ENCODE measurements around the gene MST1R. TPM values are rescaled to one million over a fixed set of nuclear protein-coding genes. Genes with fewer than 3 reads are reported as not detected.
"Not testable (repeated sequence)": the region's sequence is repeated elsewhere in the genome, so short reads cannot be mapped to it uniquely, and the experiment has no call there.

The MST1R gene
- polyA plus RNA-seq, 1 donor (not counting 4 experiments of a cell fraction or from before 2014, with no cell fraction given): 106 TPM

DNA sequence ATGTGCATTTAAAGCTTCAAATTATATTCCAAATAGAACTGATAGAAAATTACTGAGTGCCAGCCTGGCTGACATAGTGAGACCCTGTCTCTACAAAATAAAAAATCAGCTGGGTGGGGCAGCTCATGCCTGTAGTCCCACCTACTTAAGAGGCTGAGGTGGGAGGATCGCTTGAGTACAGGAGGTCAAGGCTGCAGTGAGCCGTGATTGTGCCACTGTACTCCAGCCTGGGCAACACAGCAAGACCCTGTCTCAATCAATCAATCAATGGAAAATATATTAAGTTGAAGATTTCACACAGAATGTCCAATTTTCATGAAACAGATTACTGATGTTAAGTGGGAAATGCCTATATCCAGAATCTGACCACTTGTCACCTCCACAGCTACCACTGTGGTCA is 21.8 kb upstream of the MST1R start:
- DNase-seq (ENCODE audit: low read depth, low spot score) (no peak), FAIRE-seq (no peak)
- Histone ChIP-seq H3K4me1 (ENCODE audit: control insufficient read depth, extremely low read depth, insufficient read depth, low read length) (peaks cover 25% of the 10 kb centered on the region), H3K9ac (ENCODE audit: control insufficient read depth, extremely low read depth, insufficient read depth, low read length) (no peak overlapping the region), H3K79me2 (ENCODE audit: control insufficient read depth, insufficient read depth, low read length) (peaks cover 21% of the 10 kb centered on the region), H3K4me2 (ENCODE audit: control insufficient read depth, extremely low read depth, insufficient read depth, low read depth, low read length) (no peak overlapping the region), H3K27ac (ENCODE audit: control insufficient read depth, insufficient read depth, low read length) (no peak overlapping the region), H3K4me3 (ENCODE audit: control insufficient read depth in 2 of 3, extremely low read depth in 1 of 3, insufficient read depth in 2 of 3, low read depth in 1 of 3, low read length in 3 of 3) (no peak overlapping the region), H2AFZ (ENCODE audit: control insufficient read depth, low read length) (no peak overlapping the region), H3K27me3 (ENCODE audit: control insufficient read depth, extremely low read depth, insufficient read depth, low read length) (no peaks in the 10 kb centered on the region), H3K9me3 (ENCODE audit: control insufficient read depth, low read depth, low read length) (no peaks in the 10 kb centered on the region), H3K9me1 (ENCODE audit: control insufficient read depth, extremely low read depth, insufficient read depth, low read length) (peaks cover 3% of the 10 kb centered on the region), H3K36me3 (ENCODE audit: control insufficient read depth in 2 of 2, extremely low read depth in 1 of 2, insufficient read depth in 2 of 2, low read length in 2 of 2) (peaks cover 0 to 4% of the 10 kb centered on the region in 2 experiments), H4K20me1 (ENCODE audit: control insufficient read depth, extremely low read depth, insufficient read depth, low read length) (no peaks in the 10 kb centered on the region)
- TF ChIP-seq CTCF (optimal IDR thresholded peaks at IDR 0.05 in 1 of 3, IDR thresholded peaks at IDR 0.05 in 1 of 3, conservative IDR thresholded peaks at IDR 0.05 in 1 of 3; ENCODE audit: extremely low read depth in 1 of 3, insufficient read depth in 2 of 3, low read length in 3 of 3) (no peak), EZH2 (IDR thresholded peaks at IDR 0.05; ENCODE audit: low read length) (no peak)
- dilution Hi-C loops (cut with MboI; ENCODE audit: extremely low pct_ligation_motif_present, low sequenced_read_pairs): no loop called here

DNA sequence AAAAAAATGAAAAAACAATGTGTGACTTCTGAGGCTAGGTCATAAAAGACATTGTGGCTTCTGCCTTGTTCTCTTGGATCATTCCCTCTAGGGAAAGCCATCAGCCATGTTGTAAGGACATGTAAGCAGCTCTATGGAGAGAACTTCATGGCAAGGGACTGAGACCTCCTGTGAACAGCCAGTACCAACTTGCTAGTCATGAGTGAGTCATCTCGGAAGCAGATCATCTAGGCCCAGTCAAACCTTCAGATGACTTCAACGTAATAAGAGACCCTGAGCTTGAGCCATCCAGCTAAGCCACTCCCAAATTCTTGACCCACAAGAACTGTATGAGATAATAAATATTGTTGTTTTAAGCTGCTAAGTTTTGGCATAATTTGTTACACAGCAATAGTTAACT is 21.0 kb upstream of the MST1R start:
- DNase-seq (ENCODE audit: low read depth, low spot score): no peak
- Histone ChIP-seq H3K4me2 (ENCODE audit: control insufficient read depth, extremely low read depth, insufficient read depth, low read depth, low read length) (peak overlapping the region; percentile 74), H3K36me3 (ENCODE audit: control insufficient read depth in 2 of 2, extremely low read depth in 1 of 2, insufficient read depth in 2 of 2, low read length in 2 of 2) (peaks cover 0 to 5% of the 10 kb centered on the region in 2 experiments), H2AFZ (ENCODE audit: control insufficient read depth, low read length) (no peak overlapping the region), H3K4me3 (ENCODE audit: control insufficient read depth in 2 of 3, extremely low read depth in 1 of 3, insufficient read depth in 2 of 3, low read depth in 1 of 3, low read length in 3 of 3) (no peak overlapping the region), H3K27ac (ENCODE audit: control insufficient read depth, insufficient read depth, low read length) (peak overlapping the region; percentile 53), H4K20me1 (ENCODE audit: control insufficient read depth, extremely low read depth, insufficient read depth, low read length) (no peaks in the 10 kb centered on the region), H3K27me3 (ENCODE audit: control insufficient read depth, extremely low read depth, insufficient read depth, low read length) (no peaks in the 10 kb centered on the region), H3K9me3 (ENCODE audit: control insufficient read depth, low read depth, low read length) (no peaks in the 10 kb centered on the region), H3K9ac (ENCODE audit: control insufficient read depth, extremely low read depth, insufficient read depth, low read length) (no peak overlapping the region), H3K9me1 (ENCODE audit: control insufficient read depth, extremely low read depth, insufficient read depth, low read length) (peaks cover 3% of the 10 kb centered on the region), H3K79me2 (ENCODE audit: control insufficient read depth, insufficient read depth, low read length) (peaks cover 21% of the 10 kb centered on the region), H3K4me1 (ENCODE audit: control insufficient read depth, extremely low read depth, insufficient read depth, low read length) (peaks cover 18% of the 10 kb centered on the region)
- dilution Hi-C loops (cut with MboI; ENCODE audit: extremely low pct_ligation_motif_present, low sequenced_read_pairs): no loop called here
- no peak for TF ChIP-seq CTCF (optimal IDR thresholded peaks at IDR 0.05 in 1 of 3, IDR thresholded peaks at IDR 0.05 in 1 of 3, conservative IDR thresholded peaks at IDR 0.05 in 1 of 3; ENCODE audit: extremely low read depth in 1 of 3, insufficient read depth in 2 of 3, low read length in 3 of 3)
- TF ChIP-seq EZH2 (IDR thresholded peaks at IDR 0.05; ENCODE audit: low read length): no peak
- peak; percentile 100 for FAIRE-seq

DNA sequence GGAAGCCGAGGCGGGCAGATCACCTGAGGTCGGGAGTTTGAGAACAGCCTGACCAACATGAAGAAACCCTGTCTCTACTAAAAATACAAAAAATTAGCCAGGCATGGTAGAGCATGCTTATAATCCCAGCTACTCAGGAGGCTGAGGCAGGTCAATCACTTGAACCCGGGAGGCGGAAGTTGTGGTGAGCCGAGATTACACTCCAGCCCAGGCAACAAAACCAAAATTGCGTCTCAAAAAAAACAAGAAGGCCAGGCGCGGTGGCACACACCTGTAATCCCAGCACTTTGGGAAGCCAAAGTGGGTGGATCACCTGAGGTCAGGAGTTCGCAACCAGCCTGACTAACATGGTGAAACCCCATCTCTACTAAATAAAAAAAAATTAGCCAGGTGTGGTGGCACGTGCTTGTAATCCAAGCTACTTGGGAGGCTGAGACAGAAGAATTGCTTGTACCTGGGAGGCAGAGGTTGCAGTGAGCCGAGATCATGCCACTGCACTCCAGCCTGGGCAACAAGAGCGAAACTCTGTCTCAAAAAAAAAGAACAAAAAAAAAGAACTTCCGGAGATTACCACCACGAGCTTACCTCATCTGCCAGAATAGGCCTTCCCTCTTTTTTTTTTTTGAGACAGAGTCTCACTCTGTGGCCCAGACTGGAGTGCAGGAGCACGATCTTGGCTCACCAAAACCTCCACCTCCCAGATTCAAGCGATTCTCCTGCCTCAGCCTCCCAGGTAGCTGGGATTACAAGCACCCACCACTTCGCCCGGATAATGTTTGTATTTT is 14.3 kb upstream of the MST1R start:
- FAIRE-seq; H3K4me3 ChIP-seq (ENCODE audit: control insufficient read depth in 2 of 3, extremely low read depth in 1 of 3, insufficient read depth in 2 of 3, low read depth in 1 of 3, low read length in 3 of 3); dilution Hi-C loops (cut with MboI; ENCODE audit: extremely low pct_ligation_motif_present, low sequenced_read_pairs): not testable (repeated sequence)

More for the DNA sequence above, 14.3 kb upstream of the MST1R start:
- H3K79me2 ChIP-seq (ENCODE audit: control insufficient read depth, insufficient read depth, low read length); H3K27ac ChIP-seq (ENCODE audit: control insufficient read depth, insufficient read depth, low read length); H3K9me1 ChIP-seq (ENCODE audit: control insufficient read depth, extremely low read depth, insufficient read depth, low read length); H4K20me1 ChIP-seq (ENCODE audit: control insufficient read depth, extremely low read depth, insufficient read depth, low read length); H2AFZ ChIP-seq (ENCODE audit: control insufficient read depth, low read length); H3K4me1 ChIP-seq (ENCODE audit: control insufficient read depth, extremely low read depth, insufficient read depth, low read length); H3K9ac ChIP-seq (ENCODE audit: control insufficient read depth, extremely low read depth, insufficient read depth, low read length); H3K4me2 ChIP-seq (ENCODE audit: control insufficient read depth, extremely low read depth, insufficient read depth, low read depth, low read length); H3K36me3 ChIP-seq (ENCODE audit: control insufficient read depth in 2 of 2, extremely low read depth in 1 of 2, insufficient read depth in 2 of 2, low read length in 2 of 2); DNase-seq (ENCODE audit: low read depth, low spot score); H3K9me3 ChIP-seq (ENCODE audit: control insufficient read depth, low read depth, low read length); H3K27me3 ChIP-seq (ENCODE audit: control insufficient read depth, extremely low read depth, insufficient read depth, low read length): not testable (repeated sequence)

All from keratinocyte (primary cell).